Mesenchymal stem cell (in vitro differentiated cells and primary cell): ENCODE measurements around the gene FRMD8.

ENCODE experiments used
- DNase-seq: peaks from one replicate; pipeline ENCODE4 v3.0.0-alpha.2; 2013
- H2AFZ ChIP-seq: one replicate; pipeline ENCODE4 v1.6.1; 2013; ENCODE audit warnings: low read depth, mild to moderate bottlenecking, control low read depth, inconsistent platforms, low read length, moderate library complexity
- H2AK5ac ChIP-seq: 2 replicates; pipeline ENCODE4 v1.6.1; 2013; ENCODE audit warnings: low read length, moderate library complexity, mild to moderate bottlenecking, inconsistent platforms; ENCODE audit not compliant: severe bottlenecking
- H2BK120ac ChIP-seq: one replicate; pipeline ENCODE4 v1.6.1; 2013; ENCODE audit warnings: low read depth, mild to moderate bottlenecking, inconsistent platforms, low read length, moderate library complexity
- H2BK12ac ChIP-seq, 2 experiments: one replicate each; pipeline ENCODE4 v1.6.1; 2013; ENCODE audit warnings: inconsistent platforms in 2 of 2, low read length in 2 of 2, mild to moderate bottlenecking in 2 of 2, moderate library complexity in 2 of 2, control low read depth in 1 of 2
- H2BK15ac ChIP-seq: one replicate; pipeline ENCODE4 v1.6.1; 2013; ENCODE audit warnings: mild to moderate bottlenecking, low read depth, inconsistent platforms; ENCODE audit not compliant: poor library complexity, severe bottlenecking
- H2BK5ac ChIP-seq: 2 replicates; pipeline ENCODE4 v1.6.1; 2013; ENCODE audit warnings: low read depth, mild to moderate bottlenecking, low read length, control low read depth, inconsistent platforms; ENCODE audit not compliant: poor library complexity, severe bottlenecking
- H3K14ac ChIP-seq, 2 experiments: one replicate each; pipeline ENCODE4 v1.6.1; 2013; ENCODE audit warnings: inconsistent platforms in 2 of 2, low read length in 2 of 2, control low read depth in 1 of 2, mild to moderate bottlenecking in 1 of 2, moderate library complexity in 1 of 2
- H3K18ac ChIP-seq, 2 experiments: one replicate each; pipeline ENCODE4 v1.6.1; 2013; ENCODE audit warnings: inconsistent platforms in 2 of 2, low read length in 2 of 2, control low read depth in 1 of 2, low read depth in 1 of 2, mild to moderate bottlenecking in 1 of 2
- H3K23ac ChIP-seq, 2 experiments: one replicate each; pipeline ENCODE4 v1.6.1; 2013; ENCODE audit warnings: inconsistent platforms in 2 of 2, low read length in 2 of 2, mild to moderate bottlenecking in 2 of 2, moderate library complexity in 2 of 2, control low read depth in 1 of 2
- H3K27ac ChIP-seq: 2 replicates; pipeline ENCODE4 v1.5.1; 2013; ENCODE audit warnings: mild to moderate bottlenecking, moderate library complexity, low read length, control low read depth, inconsistent platforms; ENCODE audit not compliant: poor library complexity, severe bottlenecking
- H3K27me3 ChIP-seq, 2 experiments: 2 replicates each; pipeline versions ENCODE4 v1.6.1 to v1.7.0; 2013; ENCODE audit warnings: low read length in 2 of 2, mild to moderate bottlenecking in 2 of 2, moderate library complexity in 2 of 2, control low read depth in 1 of 2, inconsistent platforms in 1 of 2; ENCODE audit not compliant: control insufficient read depth in 1 of 2, insufficient read depth in 1 of 2
- H3K36me3 ChIP-seq, 2 experiments: 2 replicates each; pipeline versions ENCODE4 v1.6.1 to v1.7.0; 2013; ENCODE audit warnings: low read length in 2 of 2, control low read depth in 1 of 2, inconsistent platforms in 1 of 2, low read depth in 1 of 2, mild to moderate bottlenecking in 1 of 2; ENCODE audit not compliant: insufficient read depth in 2 of 2, control insufficient read depth in 1 of 2
- H3K4ac ChIP-seq, 2 experiments: one replicate each; pipeline ENCODE4 v1.6.1; 2013; ENCODE audit warnings: inconsistent platforms in 2 of 2, low read length in 2 of 2, mild to moderate bottlenecking in 2 of 2, moderate library complexity in 2 of 2, control low read depth in 1 of 2, low read depth in 1 of 2
- H3K4me1 ChIP-seq: 2 replicates; pipeline ENCODE4 v1.6.1; 2013; ENCODE audit warnings: low read depth, low read length, control low read depth; ENCODE audit not compliant: control insufficient read depth, insufficient read depth
- H3K4me2 ChIP-seq: 2 replicates; pipeline ENCODE4 v1.6.1; 2013; ENCODE audit warnings: low read length, mild to moderate bottlenecking, inconsistent platforms; ENCODE audit not compliant: poor library complexity, severe bottlenecking
- H3K4me3 ChIP-seq, 2 experiments: 2 replicates each; pipeline versions ENCODE4 v1.5.1 to v1.7.0; 2013; ENCODE audit warnings: low read length in 2 of 2, mild to moderate bottlenecking in 2 of 2, control low read depth in 1 of 2, low read depth in 1 of 2; ENCODE audit not compliant: insufficient read depth in 1 of 2
- H3K79me1 ChIP-seq: replicated peaks from 2 replicates; pipeline ENCODE4 v1.6.1; 2013; ENCODE audit warnings: mild to moderate bottlenecking, control low read depth, low read length, inconsistent platforms; ENCODE audit not compliant: poor library complexity, severe bottlenecking
- H3K9ac ChIP-seq: 2 replicates; pipeline ENCODE4 v1.7.0; 2013; ENCODE audit warnings: mild to moderate bottlenecking, low read length, moderate library complexity
- H3K9me3 ChIP-seq: 2 replicates; pipeline ENCODE4 v1.7.0; 2013; ENCODE audit warnings: mild to moderate bottlenecking, low read length; ENCODE audit not compliant: control insufficient read depth
- H4K8ac ChIP-seq: one replicate; pipeline ENCODE4 v1.6.1; 2013; ENCODE audit warnings: inconsistent platforms, mild to moderate bottlenecking, low read length, moderate library complexity
- H4K91ac ChIP-seq: one replicate; pipeline ENCODE4 v1.6.1; 2013; ENCODE audit warnings: mild to moderate bottlenecking, low read length, inconsistent platforms
- WGBS: methylation state at CpG from one replicate; pipeline ENCODE4 v1.1.7; 2013; ENCODE audit warnings: mixed read lengths; 5-methylcytosine and 5-hydroxymethylcytosine counted together

The FRMD8 gene

DNA sequence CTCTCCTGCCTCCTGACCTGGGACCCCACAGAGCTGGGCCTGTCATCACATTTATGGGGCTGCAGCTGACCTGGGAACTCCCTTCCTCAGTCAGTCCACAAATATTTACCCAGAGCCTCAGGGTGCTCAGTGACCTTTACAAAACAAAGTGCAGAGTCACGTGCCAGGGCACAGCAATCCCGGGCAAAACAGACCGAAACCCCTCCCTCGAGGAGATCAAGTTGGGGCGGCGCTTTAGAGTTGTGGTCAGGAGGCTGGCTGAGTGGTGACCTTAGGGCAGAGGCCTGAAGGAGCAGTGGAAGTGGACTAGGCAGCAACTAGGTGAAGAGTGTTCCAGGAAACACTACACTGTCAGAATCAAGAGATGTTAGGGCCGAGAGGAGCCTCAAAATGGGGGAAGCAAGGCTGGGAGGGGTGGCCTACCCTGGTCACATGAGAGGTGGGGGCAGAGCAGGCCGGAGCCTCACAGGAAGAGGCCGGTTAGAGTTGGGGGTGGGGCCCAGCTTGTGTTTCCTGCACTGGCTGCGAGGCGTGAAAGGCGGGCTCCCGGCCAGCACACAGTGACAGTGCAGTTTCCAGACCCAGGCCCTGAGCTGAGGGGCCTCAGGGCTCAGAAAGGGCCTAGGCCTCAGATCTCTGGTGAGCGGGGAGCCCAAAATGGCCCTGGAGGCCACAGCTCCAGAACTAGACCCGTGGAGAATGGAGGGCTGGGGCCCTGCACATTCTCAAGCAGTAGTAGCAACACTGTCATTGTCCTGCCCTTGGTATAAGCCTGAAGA is 32.4 kb downstream of the FRMD8 start:
- Histone ChIP-seq H2BK15ac (peak overlapping the region; percentile 100), H4K8ac (peak overlapping the region; percentile 95), H3K4ac (peak overlapping the region; percentile 96 to 97), H3K4me3 (peak overlapping the region in 1 of 2 experiments; percentile 81), H3K23ac (peak overlapping the region in 1 of 2 experiments; percentile 4), H3K18ac (peak overlapping the region; percentile 98 to 99), H3K14ac (peak overlapping the region in 1 of 2 experiments; percentile 98), H3K4me2 (peak overlapping the region; percentile 60), H3K27ac (peak overlapping the region; percentile 100), H3K27me3 (no peaks in the 10 kb centered on the region), H3K79me1 (peaks cover 7% of the 10 kb centered on the region), H2AK5ac (peak overlapping the region; percentile 97), H3K36me3 (peaks cover 4 to 10% of the 10 kb centered on the region in 2 experiments), H2AFZ (no peak overlapping the region), H3K9ac (peak overlapping the region; percentile 99), H4K91ac (peak overlapping the region; percentile 100), H3K9me3 (no peaks in the 10 kb centered on the region), H2BK120ac (peak overlapping the region; percentile 100), H2BK12ac (peak overlapping the region; percentile 92 to 97), H2BK5ac (peak overlapping the region; percentile 98), H3K4me1 (peaks cover 47% of the 10 kb centered on the region)
- under 1% methylated on average over 15 of the region's 15 CpGs for WGBS
- DNase-seq: peak; percentile 99

GRCh38 chr11:65419460-65419771 is 33.0 kb downstream of the FRMD8 start:
- Histone ChIP-seq H3K9ac (peak overlapping the region; percentile 99), H2AFZ (no peak overlapping the region), H3K18ac (peak overlapping the region; percentile 91 to 99), H3K36me3 (peaks cover 0 to 12% of the 10 kb centered on the region in 2 experiments), H2BK120ac (peak overlapping the region; percentile 100), H3K4me3 (peak overlapping the region in 1 of 2 experiments; percentile 81), H3K4me2 (peak overlapping the region; percentile 60), H3K9me3 (no peaks in the 10 kb centered on the region), H2BK5ac (peak overlapping the region; percentile 98), H2BK12ac (peak overlapping the region; percentile 69 to 86), H3K14ac (peak overlapping the region in 1 of 2 experiments; percentile 98), H3K23ac (peak overlapping the region in 1 of 2 experiments; percentile 53), H3K4ac (peak overlapping the region; percentile 96 to 97), H4K8ac (peak overlapping the region; percentile 93), H2BK15ac (peak overlapping the region; percentile 97), H3K79me1 (peaks cover 6% of the 10 kb centered on the region), H3K4me1 (peaks cover 47% of the 10 kb centered on the region), H3K27ac (peak overlapping the region; percentile 100), H3K27me3 (no peaks in the 10 kb centered on the region), H4K91ac (peak overlapping the region; percentile 99), H2AK5ac (peak overlapping the region; percentile 97)
- WGBS: 28% methylated on average over 4 of the region's 7 CpGs
- no peak for DNase-seq

- Histone ChIP-seq H2BK120ac (peak overlapping the region; percentile 100), H2AK5ac (peak overlapping the region; percentile 55), H3K23ac (peak overlapping the region in 1 of 2 experiments; percentile 73), H3K14ac (peak overlapping the region in 1 of 2 experiments; percentile 53), H3K79me1 (peaks cover 6% of the 10 kb centered on the region), H3K4me2 (no peak overlapping the region), H3K36me3 (peaks cover 0 to 17% of the 10 kb centered on the region in 2 experiments), H4K91ac (peak overlapping the region; percentile 53), H2AFZ (no peak overlapping the region), H3K9me3 (no peaks in the 10 kb centered on the region), H4K8ac (peak overlapping the region; percentile 4), H3K4ac (peak overlapping the region; percentile 2 to 81), H3K4me3 (peak overlapping the region in 1 of 2 experiments; percentile 81), H3K27ac (peak overlapping the region; percentile 100), H3K4me1 (peaks cover 45% of the 10 kb centered on the region), H3K18ac (peak overlapping the region; percentile 14 to 98), H2BK12ac (peak overlapping the region in 1 of 2 experiments; percentile 94), H2BK5ac (peak overlapping the region; percentile 98), H3K27me3 (no peaks in the 10 kb centered on the region), H3K9ac (peak overlapping the region; percentile 99), H2BK15ac (no peak overlapping the region)
- WGBS: 12% methylated on average over 5 of the region's 6 CpGs
- peak; percentile 98 for DNase-seq
These were observed 33.5 kb downstream of the FRMD8 start for GRCh38 chr11:65419772-65420481.

DNA sequence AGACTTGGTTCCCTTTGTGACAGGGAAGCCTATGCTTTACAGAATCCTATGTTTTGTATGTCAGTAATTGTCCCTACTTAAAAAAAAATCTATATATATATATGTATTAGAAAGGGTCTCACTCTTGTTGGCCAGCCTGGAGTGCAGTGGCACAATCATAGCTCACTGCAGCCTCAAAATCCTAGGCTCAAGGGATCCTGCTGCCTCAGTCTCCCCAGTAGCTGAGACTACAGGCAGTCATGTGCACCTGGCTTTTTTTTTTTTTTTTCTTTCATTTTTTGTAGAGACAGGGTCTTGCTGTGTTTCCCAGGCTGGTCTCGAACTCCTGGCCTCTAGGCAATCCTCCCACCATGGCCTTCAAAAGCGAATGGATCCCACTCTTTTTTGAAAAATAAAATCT is 34.1 kb downstream of the FRMD8 start:
- WGBS: no CpG with 5 or more reads among the region's 2 CpGs
- peak overlapping the region; percentile 98 to 100 for H3K18ac ChIP-seq
- peaks cover 41% of the 10 kb centered on the region for H3K4me1 ChIP-seq
- peak overlapping the region; percentile 42 for H3K4me2 ChIP-seq
- peak overlapping the region; percentile 46 to 99 for H3K4ac ChIP-seq
- peaks cover 5% of the 10 kb centered on the region for H3K79me1 ChIP-seq
- peak overlapping the region; percentile 99 for H2BK5ac ChIP-seq
- H3K9ac ChIP-seq: peak overlapping the region; percentile 99
- peak overlapping the region; percentile 99 for H2AK5ac ChIP-seq
- DNase-seq: no peak
- H4K8ac ChIP-seq: peak overlapping the region; percentile 4
- H2AFZ ChIP-seq: no peak overlapping the region
- peak overlapping the region; percentile 100 for H3K27ac ChIP-seq
- H3K23ac ChIP-seq: peak overlapping the region in 1 of 2 experiments; percentile 73
- H3K36me3 ChIP-seq: peaks cover 0 to 23% of the 10 kb centered on the region in 2 experiments
- peak overlapping the region in 1 of 2 experiments; percentile 94 for H2BK12ac ChIP-seq
- H3K14ac ChIP-seq: peak overlapping the region in 1 of 2 experiments; percentile 53
- H4K91ac ChIP-seq: peak overlapping the region; percentile 53
- no peaks in the 10 kb centered on the region for H3K27me3 ChIP-seq
- H2BK120ac ChIP-seq: peak overlapping the region; percentile 93
- no peak overlapping the region for H2BK15ac ChIP-seq
- no peaks in the 10 kb centered on the region for H3K9me3 ChIP-seq
- H3K4me3 ChIP-seq: peak overlapping the region in 1 of 2 experiments; percentile 67
